Keratinocyte (primary cell): ENCODE data around the gene LRRC42.

Source experiments
- CTCF ChIP-seq, 3 experiments: IDR thresholded peaks in 1 of 3; conservative IDR thresholded peaks in 1 of 3; optimal IDR thresholded peaks in 1 of 3; 2 replicates in 2 of 3; 3 replicates in 1 of 3; pipeline versions ENCODE3 to v1.5.1; 2011; ENCODE audit warnings: low read length in 3 of 3, mild to moderate bottlenecking in 3 of 3, moderate library complexity in 2 of 3, control low read depth in 1 of 3, inconsistent platforms in 1 of 3; ENCODE audit not compliant: insufficient read depth in 2 of 3; ENCODE audit errors: extremely low read depth in 1 of 3
- EZH2 ChIP-seq: IDR thresholded peaks from one replicate; pipeline ENCODE4 v1.6.1; 2012; ENCODE audit warnings: inconsistent platforms, mild to moderate bottlenecking, low read length, moderate library complexity

DNA sequence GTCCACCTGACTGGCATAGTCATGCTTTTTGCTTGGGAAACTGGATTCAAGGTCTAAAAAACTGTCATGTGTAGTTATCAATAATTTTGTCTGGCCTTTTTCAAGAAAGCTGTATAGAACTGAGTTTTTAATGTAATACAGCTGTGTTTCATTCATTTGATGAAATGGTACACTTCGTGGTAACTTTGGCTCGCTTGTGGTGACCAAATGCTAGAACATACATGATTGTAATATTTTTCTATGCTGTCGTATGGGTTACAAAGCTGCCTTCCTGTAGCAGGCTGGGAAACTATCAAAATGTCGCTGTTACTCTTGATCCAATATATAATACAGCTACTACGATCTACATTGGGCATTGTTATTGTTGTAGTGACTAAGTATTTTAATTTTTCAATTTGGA is 2.1 kb downstream of the LRRC42 start:
- TF ChIP-seq EZH2 (no peak), CTCF (optimal IDR thresholded peaks at IDR 0.05 in 1 of 3, IDR thresholded peaks at IDR 0.05 in 1 of 3, conservative IDR thresholded peaks at IDR 0.05 in 1 of 3; ENCODE audit: extremely low read depth in 1 of 3, insufficient read depth in 2 of 3, low read length in 3 of 3) (no peak)
